HG02610 (cell line): ENCODE measurements around the gene MSI2.

Source experiments
- ATAC-seq: cut with Tn5 transposase; IDR thresholded peaks from one replicate; pipeline ENCODE4 v1.9.1; 2021; ENCODE audit warnings: mild to moderate bottlenecking, moderate library complexity; ENCODE audit not compliant: unreplicated experiment

The MSI2 gene

GRCh38 chr17:57684711-57685498, 428.6 kb downstream of the MSI2 start:
- no peak for ATAC-seq

- ATAC-seq = no peak
Observed at GRCh38 chr17:57685499-57686132, 429.3 kb downstream of the MSI2 start.

- no peak for ATAC-seq
Observed at GRCh38 chr17:57687642-57688041, 431.3 kb downstream of the MSI2 start.

GRCh38 chr17:57689254-57689653, 432.9 kb downstream of the MSI2 start:
- ATAC-seq = no peak

- no peak for ATAC-seq
Observed at GRCh38 chr17:57691939-57692338, 435.6 kb downstream of the MSI2 start.

GRCh38 chr17:57692770-57693169, 436.4 kb downstream of the MSI2 start:
- no peak for ATAC-seq

- no peak for ATAC-seq
Observed at GRCh38 chr17:57694051-57694450, 437.7 kb downstream of the MSI2 start.

- no peak for ATAC-seq
Observed at GRCh38 chr17:57696050-57696449, 439.7 kb downstream of the MSI2 start.

GRCh38 chr17:57697197-57697596, 440.9 kb downstream of the MSI2 start:
- ATAC-seq = no peak

GRCh38 chr17:57697891-57698711, 441.8 kb downstream of the MSI2 start:
- no peak for ATAC-seq

- ATAC-seq = no peak
Observed at GRCh38 chr17:57699751-57700219, 443.5 kb downstream of the MSI2 start.

GRCh38 chr17:57701124-57701523, 444.8 kb downstream of the MSI2 start:
- ATAC-seq = no peak

GRCh38 chr17:57703273-57703672, 446.9 kb downstream of the MSI2 start:
- no peak for ATAC-seq

GRCh38 chr17:57704448-57704847, 448.1 kb downstream of the MSI2 start:
- ATAC-seq = no peak

- ATAC-seq = no peak
Observed at GRCh38 chr17:57705921-57706695, 449.8 kb downstream of the MSI2 start.

- no peak for ATAC-seq
Observed at GRCh38 chr17:57706761-57707160, 450.4 kb downstream of the MSI2 start.

GRCh38 chr17:57707892-57708291, 451.6 kb downstream of the MSI2 start:
- ATAC-seq = no peak

- no peak for ATAC-seq
Observed at GRCh38 chr17:57708410-57708809, 452.1 kb downstream of the MSI2 start.

GRCh38 chr17:57713140-57713539, 456.8 kb downstream of the MSI2 start:
- ATAC-seq = no peak

GRCh38 chr17:57714665-57715180, 458.4 kb downstream of the MSI2 start:
- no peak for ATAC-seq

GRCh38 chr17:57715981-57716380, 459.7 kb downstream of the MSI2 start:
- no peak for ATAC-seq
